PFSK-1 (cell line): ENCODE results near the gene NACC2.

Experiments used
- POLR2AphosphoS5 ChIP-seq: IDR thresholded peaks from 2 replicates; pipeline ENCODE4 v1.6.1; 2012; ENCODE audit warnings: low read depth, mild to moderate bottlenecking, control low read depth, low read length, moderate library complexity
- SIN3A ChIP-seq: IDR thresholded peaks from 2 replicates; pipeline ENCODE4 v1.6.1; 2012; ENCODE audit warnings: mild to moderate bottlenecking, low read length, moderate library complexity, borderline replicate concordance; ENCODE audit not compliant: insufficient read depth
- TAF1 ChIP-seq: IDR thresholded peaks from 2 replicates; pipeline ENCODE4 v1.6.1; 2012; ENCODE audit warnings: low read length, control low read depth, borderline replicate concordance; ENCODE audit not compliant: insufficient read depth
- TF ChIP-seq, protein P1 (sequence below), 2 experiments: IDR thresholded peaks; 2 replicates each; pipeline versions ENCODE4 v1.6.1 to v1.8.0; 2011 to 2012; ENCODE audit warnings: low read depth in 2 of 2, low read length in 2 of 2, control low read depth in 1 of 2, inconsistent platforms in 1 of 2, mild to moderate bottlenecking in 1 of 2, moderate library complexity in 1 of 2; ENCODE audit not compliant: insufficient read depth in 1 of 2

DNA sequence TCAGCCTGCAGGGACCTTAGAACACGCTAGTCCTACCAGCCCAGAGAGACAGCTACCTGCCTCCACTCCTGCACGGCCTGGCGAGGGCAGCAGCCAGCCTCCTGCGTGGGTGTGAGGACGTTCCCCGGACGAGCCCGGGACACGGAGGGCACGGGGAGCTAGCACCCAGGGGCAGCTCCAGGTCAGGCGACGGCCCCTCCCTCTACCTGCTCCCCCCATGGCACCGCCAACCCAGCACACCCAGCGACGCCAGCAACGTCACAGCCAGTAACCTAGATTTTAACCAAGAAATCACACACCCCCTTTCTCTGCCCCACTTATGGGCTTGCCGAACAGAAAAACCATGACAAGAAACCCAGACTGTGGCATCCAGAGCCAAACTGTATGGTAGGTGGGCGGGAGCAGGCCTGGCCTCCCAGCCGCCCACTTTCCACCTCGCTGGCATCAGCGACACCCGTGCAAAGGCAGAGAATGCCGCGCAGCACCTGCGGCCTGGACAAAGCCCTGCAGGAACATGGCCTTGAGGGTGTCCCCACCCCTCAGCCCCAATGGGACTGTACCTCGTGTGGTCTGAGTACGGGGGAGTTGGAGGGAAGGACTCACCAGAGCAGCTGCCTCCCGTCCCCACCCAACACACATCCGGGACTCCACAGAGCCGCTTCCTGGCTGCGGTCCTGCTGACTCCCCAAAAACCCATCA is 47.9 kb downstream of the NACC2 start:
- no peak for TF ChIP-seq POLR2AphosphoS5
- TF ChIP-seq TAF1: no peak
- TF ChIP-seq, protein P1, sequence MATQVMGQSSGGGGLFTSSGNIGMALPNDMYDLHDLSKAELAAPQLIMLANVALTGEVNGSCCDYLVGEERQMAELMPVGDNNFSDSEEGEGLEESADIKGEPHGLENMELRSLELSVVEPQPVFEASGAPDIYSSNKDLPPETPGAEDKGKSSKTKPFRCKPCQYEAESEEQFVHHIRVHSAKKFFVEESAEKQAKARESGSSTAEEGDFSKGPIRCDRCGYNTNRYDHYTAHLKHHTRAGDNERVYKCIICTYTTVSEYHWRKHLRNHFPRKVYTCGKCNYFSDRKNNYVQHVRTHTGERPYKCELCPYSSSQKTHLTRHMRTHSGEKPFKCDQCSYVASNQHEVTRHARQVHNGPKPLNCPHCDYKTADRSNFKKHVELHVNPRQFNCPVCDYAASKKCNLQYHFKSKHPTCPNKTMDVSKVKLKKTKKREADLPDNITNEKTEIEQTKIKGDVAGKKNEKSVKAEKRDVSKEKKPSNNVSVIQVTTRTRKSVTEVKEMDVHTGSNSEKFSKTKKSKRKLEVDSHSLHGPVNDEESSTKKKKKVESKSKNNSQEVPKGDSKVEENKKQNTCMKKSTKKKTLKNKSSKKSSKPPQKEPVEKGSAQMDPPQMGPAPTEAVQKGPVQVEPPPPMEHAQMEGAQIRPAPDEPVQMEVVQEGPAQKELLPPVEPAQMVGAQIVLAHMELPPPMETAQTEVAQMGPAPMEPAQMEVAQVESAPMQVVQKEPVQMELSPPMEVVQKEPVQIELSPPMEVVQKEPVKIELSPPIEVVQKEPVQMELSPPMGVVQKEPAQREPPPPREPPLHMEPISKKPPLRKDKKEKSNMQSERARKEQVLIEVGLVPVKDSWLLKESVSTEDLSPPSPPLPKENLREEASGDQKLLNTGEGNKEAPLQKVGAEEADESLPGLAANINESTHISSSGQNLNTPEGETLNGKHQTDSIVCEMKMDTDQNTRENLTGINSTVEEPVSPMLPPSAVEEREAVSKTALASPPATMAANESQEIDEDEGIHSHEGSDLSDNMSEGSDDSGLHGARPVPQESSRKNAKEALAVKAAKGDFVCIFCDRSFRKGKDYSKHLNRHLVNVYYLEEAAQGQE (IDR thresholded peaks at IDR 0.05; ENCODE audit: insufficient read depth in 1 of 2, low read depth in 2 of 2, low read length in 2 of 2): no peak
- no peak for TF ChIP-seq SIN3A
